Muscle layer of colon (tissue), 2 donors: ENCODE measurements around the gene APCDD1.
"Not testable (repeated sequence)": the region's sequence is repeated elsewhere in the genome, so short reads cannot be mapped to it uniquely, and the experiment has no call there.

Experiments
- H3K27ac ChIP-seq: one replicate; pipeline ENCODE4 v1.7.0; 2013; ENCODE audit warnings: low read depth, mild to moderate bottlenecking, low read length, moderate library complexity
- H3K27me3 ChIP-seq, 2 donors: one replicate each; pipeline ENCODE4 v1.7.0; 2013; ENCODE audit warnings: low read length in 2 of 2, mild to moderate bottlenecking in 2 of 2; ENCODE audit not compliant: insufficient read depth in 2 of 2, control insufficient read depth in 1 of 2
- H3K36me3 ChIP-seq: one replicate; pipeline ENCODE4 v1.7.0; 2013; ENCODE audit warnings: mild to moderate bottlenecking, low read length; ENCODE audit not compliant: insufficient read depth
- H3K4me1 ChIP-seq: one replicate; pipeline ENCODE4 v1.7.0; 2013; ENCODE audit warnings: mild to moderate bottlenecking, low read length; ENCODE audit not compliant: insufficient read depth
- H3K4me3 ChIP-seq, 2 donors: one replicate each; pipeline ENCODE4 v1.7.0; 2013; ENCODE audit warnings: low read length in 2 of 2, low read depth in 1 of 2, mild to moderate bottlenecking in 1 of 2, moderate library complexity in 1 of 2
- H3K9ac ChIP-seq: one replicate; pipeline ENCODE4 v1.7.0; 2013; ENCODE audit warnings: low read length
- H3K9me3 ChIP-seq: one replicate; pipeline ENCODE4 v1.7.0; 2013; ENCODE audit warnings: mild to moderate bottlenecking, low read length
- donor health status: abdominal sarcoma.
- donor health status: Adenocarcinoma of cecum.

APCDD1 gene

GRCh38 chr18:10463741-10464140 is 9.3 kb downstream of the APCDD1 start:
- no peaks in the 10 kb centered on the region for H3K9me3 ChIP-seq
- peaks cover 3 to 5% of the 10 kb centered on the region in 2 donors for H3K27me3 ChIP-seq
- H3K4me3 ChIP-seq = no peak overlapping the region
- H3K36me3 ChIP-seq = no peaks in the 10 kb centered on the region
- no peak overlapping the region for H3K9ac ChIP-seq
- no peak overlapping the region for H3K27ac ChIP-seq
- H3K4me1 ChIP-seq = peaks cover 12% of the 10 kb centered on the region

GRCh38 chr18:10464161-10464648 is 9.8 kb downstream of the APCDD1 start:
- not testable (repeated sequence) for H3K9me3 ChIP-seq, H3K27me3 ChIP-seq, H3K36me3 ChIP-seq, H3K27ac ChIP-seq, H3K9ac ChIP-seq, H3K4me3 ChIP-seq
- peaks cover 16% of the 10 kb centered on the region for H3K4me1 ChIP-seq

DNA sequence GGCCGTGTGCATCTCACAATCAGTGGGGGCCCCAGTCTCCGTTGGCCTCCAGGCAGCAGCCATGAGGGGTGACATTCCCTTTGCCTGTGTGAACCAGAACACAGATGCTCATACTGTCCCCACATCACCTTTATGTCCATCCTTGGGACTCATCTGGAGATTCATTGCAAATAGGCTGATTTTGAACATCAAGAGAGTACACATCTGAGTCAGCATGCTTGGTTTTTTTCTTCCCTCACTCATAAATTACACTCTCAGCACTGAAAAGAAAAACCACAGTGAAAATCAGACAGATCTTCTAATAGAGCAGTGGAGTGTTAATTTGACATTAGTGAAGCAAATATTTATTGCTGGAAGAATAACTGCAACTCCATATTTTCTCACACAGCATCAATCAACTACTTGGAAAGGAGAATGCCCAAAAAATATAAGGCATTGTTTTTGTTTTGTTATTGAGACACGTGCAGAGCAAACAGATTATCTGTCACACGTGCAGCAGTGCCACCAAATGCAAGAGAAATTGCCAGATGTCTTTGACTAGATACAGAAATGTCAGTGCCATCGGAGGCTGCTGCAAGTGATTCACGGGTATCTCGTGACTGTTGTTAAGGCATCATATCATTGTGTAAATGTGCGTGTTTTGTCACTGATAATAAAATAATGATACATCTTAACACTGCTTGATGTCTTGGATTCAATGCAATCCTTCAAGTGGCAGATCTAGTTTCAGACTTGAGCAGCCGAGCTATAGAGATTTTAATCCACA is 10.9 kb downstream of the APCDD1 start:
- no peak overlapping the region for H3K27ac ChIP-seq
- H3K9ac ChIP-seq = no peak overlapping the region
- peaks cover 28% of the 10 kb centered on the region for H3K4me1 ChIP-seq
- no peaks in the 10 kb centered on the region for H3K27me3 ChIP-seq
- no peaks in the 10 kb centered on the region for H3K9me3 ChIP-seq
- H3K4me3 ChIP-seq = no peak overlapping the region
- no peaks in the 10 kb centered on the region for H3K36me3 ChIP-seq

- H3K9me3 ChIP-seq = no peaks in the 10 kb centered on the region
- H3K4me3 ChIP-seq = no peak overlapping the region
- H3K9ac ChIP-seq = no peak overlapping the region
- H3K4me1 ChIP-seq = peaks cover 33% of the 10 kb centered on the region
- no peak overlapping the region for H3K27ac ChIP-seq
- H3K27me3 ChIP-seq = no peaks in the 10 kb centered on the region
- H3K36me3 ChIP-seq = no peaks in the 10 kb centered on the region
These were observed 16.0 kb downstream of the APCDD1 start for GRCh38 chr18:10470429-10470828.

- H3K9me3 ChIP-seq = no peaks in the 10 kb centered on the region
- peaks cover 41% of the 10 kb centered on the region for H3K4me1 ChIP-seq
- H3K27me3 ChIP-seq = no peaks in the 10 kb centered on the region
- no peak overlapping the region for H3K4me3 ChIP-seq
- H3K27ac ChIP-seq = no peak overlapping the region
- no peaks in the 10 kb centered on the region for H3K36me3 ChIP-seq
- no peak overlapping the region for H3K9ac ChIP-seq
These were observed 17.1 kb downstream of the APCDD1 start for GRCh38 chr18:10471574-10471973.

DNA sequence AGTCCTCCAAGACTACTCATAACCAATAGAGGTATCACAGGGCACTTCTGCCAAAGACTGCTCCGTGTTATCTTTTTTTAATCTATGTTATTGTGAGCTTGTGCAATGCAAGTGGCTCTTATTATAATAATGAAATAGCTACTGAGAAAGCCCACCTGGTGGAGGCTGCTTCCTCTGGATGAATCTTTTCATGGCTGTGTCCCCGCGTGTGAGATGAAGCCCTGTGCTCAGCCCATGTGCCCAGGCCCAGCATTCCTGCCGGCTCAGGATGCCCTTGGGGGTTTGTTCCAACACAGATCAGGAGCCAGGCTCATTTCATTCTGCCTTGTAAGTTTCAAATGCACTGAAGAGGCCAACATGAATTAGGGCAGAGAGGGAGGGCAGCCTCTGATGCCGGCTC is 18.7 kb downstream of the APCDD1 start:
- Histone ChIP-seq H3K9me3 (no peaks in the 10 kb centered on the region), H3K27me3 (peaks cover 0 to 2% of the 10 kb centered on the region in 2 donors), H3K4me3 (no peak overlapping the region), H3K4me1 (peaks cover 44% of the 10 kb centered on the region), H3K9ac (no peak overlapping the region), H3K36me3 (no peaks in the 10 kb centered on the region), H3K27ac (no peak overlapping the region)

GRCh38 chr18:10474309-10474708 is 19.9 kb downstream of the APCDD1 start:
- Histone ChIP-seq H3K4me1 (peaks cover 32% of the 10 kb centered on the region), H3K36me3 (no peaks in the 10 kb centered on the region), H3K9me3 (no peaks in the 10 kb centered on the region), H3K4me3 (no peak overlapping the region), H3K27ac (no peak overlapping the region), H3K9ac (no peak overlapping the region), H3K27me3 (peaks cover 0 to 5% of the 10 kb centered on the region in 2 donors)

DNA sequence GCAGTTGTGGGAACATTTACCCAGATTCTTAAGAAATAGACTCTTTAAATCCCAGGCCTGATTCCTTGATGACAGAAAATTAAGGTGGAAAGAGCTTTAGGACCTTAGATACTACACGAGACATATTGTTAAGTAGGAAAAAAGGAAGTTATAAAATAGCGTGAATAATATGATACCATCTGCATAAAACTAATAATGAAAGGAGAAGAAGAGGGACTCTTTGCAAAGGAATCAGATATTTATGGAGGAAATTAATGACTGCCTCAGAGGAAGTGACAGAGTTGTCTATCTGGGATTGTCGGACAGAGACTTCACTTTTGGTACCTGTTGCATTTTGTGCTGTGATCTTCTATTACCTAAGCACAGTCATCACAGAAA is 20.8 kb downstream of the APCDD1 start:
- Histone ChIP-seq H3K4me1 (peaks cover 23% of the 10 kb centered on the region), H3K27ac (no peak overlapping the region), H3K4me3 (no peak overlapping the region), H3K36me3 (no peaks in the 10 kb centered on the region), H3K9ac (no peak overlapping the region), H3K27me3 (peaks cover 0 to 5% of the 10 kb centered on the region in 2 donors), H3K9me3 (no peaks in the 10 kb centered on the region)

GRCh38 chr18:10475654-10476291 is 21.3 kb downstream of the APCDD1 start:
- no peaks in the 10 kb centered on the region for H3K9me3 ChIP-seq
- no peak overlapping the region for H3K9ac ChIP-seq
- peaks cover 0 to 5% of the 10 kb centered on the region in 2 donors for H3K27me3 ChIP-seq
- H3K36me3 ChIP-seq = no peaks in the 10 kb centered on the region
- H3K27ac ChIP-seq = no peak overlapping the region
- peak overlapping the region in 1 of 2 donors; percentile 7 for H3K4me3 ChIP-seq
- H3K4me1 ChIP-seq = peaks cover 18% of the 10 kb centered on the region

DNA sequence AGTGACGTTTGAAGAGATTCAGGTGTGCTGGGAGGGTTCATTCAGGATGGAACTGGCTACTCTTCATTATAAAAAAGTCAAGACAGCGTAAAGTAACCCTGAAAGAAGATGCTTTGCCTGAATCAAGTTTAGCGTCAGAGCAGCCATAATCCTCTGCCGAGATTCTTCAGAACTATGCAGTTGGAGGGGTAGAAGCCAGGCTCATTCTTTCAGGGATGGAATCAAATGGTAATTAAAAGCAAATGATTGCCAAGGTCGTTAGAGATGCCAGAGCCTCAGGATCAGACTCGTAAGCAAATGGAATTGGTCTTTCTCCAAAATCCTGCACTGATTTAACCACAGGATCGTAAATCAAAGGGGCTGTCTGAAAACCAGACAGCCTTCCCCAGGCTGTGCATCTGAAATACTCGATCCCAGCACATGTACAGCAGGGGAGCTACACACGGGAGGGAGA is 21.9 kb downstream of the APCDD1 start:
- peaks cover 17% of the 10 kb centered on the region for H3K4me1 ChIP-seq
- no peaks in the 10 kb centered on the region for H3K36me3 ChIP-seq
- no peak overlapping the region for H3K9ac ChIP-seq
- H3K4me3 ChIP-seq = peak overlapping the region in 1 of 2 donors; percentile 7
- H3K9me3 ChIP-seq = no peaks in the 10 kb centered on the region
- peaks cover 0 to 5% of the 10 kb centered on the region in 2 donors for H3K27me3 ChIP-seq
- no peak overlapping the region for H3K27ac ChIP-seq

GRCh38 chr18:10477121-10477862 is 22.9 kb downstream of the APCDD1 start:
- H3K27ac ChIP-seq = no peak overlapping the region
- no peak overlapping the region for H3K9ac ChIP-seq

More at GRCh38 chr18:10477121-10477862, 22.9 kb downstream of the APCDD1 start:
- Histone ChIP-seq H3K27me3 (peaks cover 0 to 5% of the 10 kb centered on the region in 2 donors), H3K4me1 (peaks cover 17% of the 10 kb centered on the region), H3K36me3 (no peaks in the 10 kb centered on the region), H3K9me3 (no peaks in the 10 kb centered on the region), H3K4me3 (no peak overlapping the region)
